Measurements from ENCODE around the gene SHQ1. TPM values are rescaled to one million over a fixed set of nuclear protein-coding genes. Genes with fewer than 3 reads are reported as not detected.

The SHQ1 gene
- total RNA-seq, 1 experiment from 2014 or later, result 27.6 TPM

- intact Hi-C loops (cut with micrococcal nuclease), result no loop called here
- H3K36me3 ChIP-seq (ENCODE audit: control insufficient read depth in 1 of 2, insufficient read depth in 2 of 2, low read length in 2 of 2), result no peaks in the 10 kb centered on the region
- ChIA-PET CTCF (interaction anchor here (0.7 kb wide), 1 partner anchor 44 kb away, joined by 3 read pairs; no protein-coding TSS in a partner anchor), POLR2A (no interaction called here), RAD21 (ENCODE audit: low non-redundant PET in 1 of 2, low total read pairs in 2 of 2, uncharacterized antibody in 2 of 2, unreplicated experiment in 2 of 2) (no interaction called here)
- H3K79me2 ChIP-seq (ENCODE audit: insufficient read depth, low read length), result no peaks in the 10 kb centered on the region
- no peaks in the 10 kb centered on the region for H3K9me2 ChIP-seq (ENCODE audit: insufficient read depth)
- no peaks in the 10 kb centered on the region for H3K27me3 ChIP-seq (ENCODE audit: insufficient read depth, low read length)
- no TSS peak for BruUV-seq (replicated peaks)
- DNase-seq (ENCODE audit: low read depth, low spot score), result no peak
- H3K9ac ChIP-seq (ENCODE audit: low read length), result no peak overlapping the region
- no peaks in the 10 kb centered on the region for H3K4me1 ChIP-seq (ENCODE audit: control insufficient read depth in 1 of 2, insufficient read depth in 2 of 2, low read length in 2 of 2)
- H2AFZ ChIP-seq (ENCODE audit: low read depth, low read length, poor library complexity, severe bottlenecking), result no peak overlapping the region
- H3K4me3 ChIP-seq (replicated peaks in 1 of 2; ENCODE audit: low read depth in 1 of 2, low read length in 2 of 2), result no peak overlapping the region
- no peak overlapping the region for H3K27ac ChIP-seq (ENCODE audit: low read depth, low read length)
- no peaks in the 10 kb centered on the region for H3K9me3 ChIP-seq (ENCODE audit: control insufficient read depth in 1 of 2, insufficient read depth in 1 of 2, low read depth in 1 of 2, low read length in 2 of 2)
- no peak overlapping the region for H3K4me2 ChIP-seq (ENCODE audit: low read length)
- no peak for TF ChIP-seq CTCF (IDR thresholded peaks at IDR 0.05 in 2 of 3, conservative IDR thresholded peaks at IDR 0.05 in 1 of 3; ENCODE audit: borderline replicate concordance in 1 of 3, insufficient read depth in 1 of 3, low read depth in 2 of 3, low read length in 2 of 3)
- TF ChIP-seq SRF (IDR thresholded peaks at IDR 0.05; ENCODE audit: low read depth), result no peak
- H4K20me1 ChIP-seq (ENCODE audit: insufficient read depth), result no peaks in the 10 kb centered on the region
- ATAC-seq, result no peak
Observed at GRCh38 chr3:72784226-72784625, 64.0 kb downstream of the SHQ1 start.

GRCh38 chr3:72782521-72782920, 65.7 kb downstream of the SHQ1 start:
- Histone ChIP-seq H4K20me1 (ENCODE audit: insufficient read depth) (no peaks in the 10 kb centered on the region), H3K36me3 (ENCODE audit: control insufficient read depth in 1 of 2, insufficient read depth in 2 of 2, low read length in 2 of 2) (no peaks in the 10 kb centered on the region), H3K9ac (ENCODE audit: low read length) (no peak overlapping the region), H3K9me2 (ENCODE audit: insufficient read depth) (no peaks in the 10 kb centered on the region), H3K4me3 (replicated peaks in 1 of 2; ENCODE audit: low read depth in 1 of 2, low read length in 2 of 2) (no peak overlapping the region), H3K4me2 (ENCODE audit: low read length) (no peak overlapping the region), H2AFZ (ENCODE audit: low read depth, low read length, poor library complexity, severe bottlenecking) (no peak overlapping the region), H3K79me2 (ENCODE audit: insufficient read depth, low read length) (no peaks in the 10 kb centered on the region), H3K9me3 (ENCODE audit: control insufficient read depth in 1 of 2, insufficient read depth in 1 of 2, low read depth in 1 of 2, low read length in 2 of 2) (no peaks in the 10 kb centered on the region), H3K27ac (ENCODE audit: low read depth, low read length) (no peak overlapping the region), H3K4me1 (ENCODE audit: control insufficient read depth in 1 of 2, insufficient read depth in 2 of 2, low read length in 2 of 2) (no peaks in the 10 kb centered on the region), H3K27me3 (ENCODE audit: insufficient read depth, low read length) (no peaks in the 10 kb centered on the region)
- ChIA-PET CTCF (no interaction called here), POLR2A (no interaction called here), RAD21 (ENCODE audit: low non-redundant PET in 1 of 2, low total read pairs in 2 of 2, uncharacterized antibody in 2 of 2, unreplicated experiment in 2 of 2) (no interaction called here)
- no peak for ATAC-seq
- no TSS peak for BruUV-seq (replicated peaks)
- intact Hi-C loops (cut with micrococcal nuclease), result no loop called here
- DNase-seq (ENCODE audit: low read depth, low spot score), result no peak
- TF ChIP-seq TCF7L2 (IDR thresholded peaks at IDR 0.05; ENCODE audit: borderline replicate concordance, extremely low read depth, insufficient read depth, insufficient read length), result no peak
- no peak for TF ChIP-seq RAD21 (IDR thresholded peaks at IDR 0.05; ENCODE audit: low read depth)
- no peak for TF ChIP-seq ZBTB33 (IDR thresholded peaks at IDR 0.05; ENCODE audit: extremely low read depth, insufficient replicate concordance, low read length)
- no peak for TF ChIP-seq SRF (IDR thresholded peaks at IDR 0.05; ENCODE audit: low read depth)
- no peak for TF ChIP-seq CEBPB (IDR thresholded peaks at IDR 0.05; ENCODE audit: low read depth)
- no peak for TF ChIP-seq SP1 (IDR thresholded peaks at IDR 0.05; ENCODE audit: low read depth)
- no peak for TF ChIP-seq FOSL1 (IDR thresholded peaks at IDR 0.05; ENCODE audit: low read depth)
- TF ChIP-seq POLR2AphosphoS5 (IDR thresholded peaks at IDR 0.05; ENCODE audit: low read depth, low read length), result no peak
- no peak for TF ChIP-seq MAX (IDR thresholded peaks at IDR 0.05)
- TF ChIP-seq POLR2A (IDR thresholded peaks at IDR 0.05; ENCODE audit: borderline replicate concordance, extremely low read depth, insufficient read depth, insufficient read length), result no peak
- TF ChIP-seq REST (IDR thresholded peaks at IDR 0.05; ENCODE audit: low read depth), result no peak
- no peak for TF ChIP-seq ELF1 (IDR thresholded peaks at IDR 0.05; ENCODE audit: borderline replicate concordance, low read depth)
- no peak for TF ChIP-seq ZFX (IDR thresholded peaks at IDR 0.05)

All from HCT116 (cell line).